OCI-M1 (cell line): ENCODE results near the gene GPSM3.
"Not testable (repeated sequence)": the region's sequence is repeated elsewhere in the genome, so short reads cannot be mapped to it uniquely, and the experiment has no call there.

Source experiments
- DNase-seq: peaks from one replicate; lab custom pipeline; 2025; lab: John Stamatoyannopoulos, UW

GPSM3 gene

DNA sequence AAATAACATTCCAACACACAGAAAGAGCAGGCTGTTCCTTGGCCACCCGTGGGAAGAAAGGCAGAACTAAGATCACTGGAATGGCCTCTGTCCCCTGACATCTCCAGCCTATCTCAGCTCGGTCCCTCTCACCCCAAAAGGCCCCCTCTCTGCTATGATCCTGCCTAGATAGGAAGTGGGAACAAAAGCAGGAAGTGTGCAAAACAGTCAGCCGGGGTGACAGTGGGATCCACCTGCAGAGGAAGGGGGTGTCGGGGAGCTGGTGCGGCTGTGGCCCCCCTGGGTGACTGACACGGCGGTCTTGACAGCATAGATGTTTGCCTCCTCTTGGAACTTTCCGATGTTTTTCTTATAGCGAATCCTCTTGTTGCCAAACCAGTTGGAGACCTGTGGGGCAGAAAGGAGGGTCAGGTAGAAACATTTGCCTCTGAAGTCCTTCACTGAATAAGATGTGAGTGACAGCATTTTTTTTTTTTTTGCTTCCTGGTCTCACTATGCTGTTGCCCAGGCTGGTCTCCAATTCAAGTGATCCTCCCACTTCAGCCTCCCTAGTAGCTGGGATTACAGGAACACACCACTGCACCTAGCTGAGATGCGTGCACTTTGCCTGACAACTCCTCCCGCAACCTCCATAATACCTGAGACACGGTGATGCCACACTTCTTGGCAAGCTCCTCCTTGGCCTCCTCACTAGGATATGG, 5.3 kb downstream of the GPSM3 start:
- DNase-seq: no peak

DNA sequence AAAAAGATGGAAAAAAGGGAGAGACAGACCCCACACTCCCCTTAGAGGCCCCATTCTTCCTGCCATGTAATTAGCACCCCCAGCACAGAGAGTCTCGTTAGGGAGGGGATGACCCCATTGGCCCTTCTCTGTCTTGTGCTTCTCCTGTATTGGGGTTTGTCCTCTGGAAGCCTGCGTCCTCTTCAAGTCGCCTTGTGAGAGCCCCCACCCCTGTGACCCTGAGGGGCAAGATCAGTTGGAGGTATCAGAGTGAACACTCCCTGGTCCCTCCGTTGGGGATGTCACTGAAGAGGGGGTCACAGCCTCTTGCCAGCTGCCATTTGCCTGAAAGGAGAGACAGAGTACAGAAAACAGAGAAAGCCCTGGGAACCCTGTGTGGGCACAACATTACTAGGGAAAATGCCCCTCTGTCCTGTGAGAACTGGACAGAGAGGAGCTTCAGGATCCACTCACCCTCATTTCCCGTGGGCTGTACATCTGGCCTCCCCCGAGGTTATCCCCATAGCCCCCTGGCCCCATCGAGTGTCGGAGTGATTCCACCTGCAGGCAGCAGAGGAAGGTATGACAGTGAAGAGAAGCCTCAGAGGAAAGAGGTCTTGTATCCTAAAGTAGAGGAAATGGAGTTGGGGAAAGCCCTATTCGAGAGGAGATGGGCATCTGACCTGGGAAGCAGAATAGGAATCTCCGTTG, 6.1 kb downstream of the GPSM3 start:
- DNase-seq: not testable (repeated sequence)

DNA sequence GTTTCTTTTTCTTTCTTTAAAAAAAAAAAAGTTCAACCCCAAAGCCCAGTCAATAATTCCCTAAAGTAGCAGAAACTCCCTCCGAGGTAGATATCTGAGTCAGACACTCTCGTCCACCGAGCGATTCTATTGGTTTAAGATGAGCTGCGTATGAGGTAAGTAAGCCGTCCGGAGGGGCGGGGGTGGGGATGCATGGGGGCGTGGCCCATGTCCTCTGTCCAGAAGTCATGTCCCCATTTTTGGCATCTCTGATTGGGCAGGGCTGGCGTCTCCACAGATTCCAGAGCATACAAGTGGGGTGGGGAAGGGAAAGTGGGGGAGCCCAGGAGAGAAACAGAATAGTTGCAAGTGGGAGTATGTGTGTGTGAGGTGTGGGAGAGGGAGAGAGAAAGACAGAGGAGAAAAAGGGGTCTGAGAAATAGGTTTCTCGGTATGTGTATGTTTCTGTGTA, 6.7 kb downstream of the GPSM3 start:
- DNase-seq: peak; percentile 95

DNA sequence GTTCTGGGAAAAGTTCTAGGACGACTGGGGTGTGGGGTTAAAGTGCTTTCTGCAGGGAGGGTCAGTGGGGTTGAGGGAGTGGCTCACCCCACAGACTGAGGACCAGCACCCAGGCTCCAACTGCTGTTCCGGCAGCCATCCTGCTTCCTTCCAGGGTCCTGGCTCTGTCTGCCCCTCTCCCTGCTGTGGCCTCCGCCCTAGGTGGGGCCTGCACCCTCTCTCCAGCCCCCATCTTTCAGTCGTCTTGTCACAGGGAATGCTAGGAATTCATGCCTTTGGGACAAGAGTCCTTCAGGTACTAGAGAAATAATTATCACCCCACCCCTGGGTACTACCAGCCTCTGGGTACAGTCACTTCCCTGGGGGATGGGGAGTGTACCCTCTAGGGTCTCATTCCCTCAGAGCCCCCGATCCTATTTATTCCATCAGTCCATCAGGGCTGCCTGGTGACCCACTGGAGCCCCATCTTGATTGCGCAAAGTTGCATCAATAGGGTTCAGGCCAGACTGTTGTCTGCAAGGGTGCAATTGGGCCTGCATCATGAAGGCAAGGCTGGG, 8.3 kb downstream of the GPSM3 start, which contains the start of gene AGER:
AGER (minus strand) TSS at position 170 of the 557 bp plus-strand sequence; CDS start at position 139, 31 bp downstream.
- DNase-seq: no peak

DNA sequence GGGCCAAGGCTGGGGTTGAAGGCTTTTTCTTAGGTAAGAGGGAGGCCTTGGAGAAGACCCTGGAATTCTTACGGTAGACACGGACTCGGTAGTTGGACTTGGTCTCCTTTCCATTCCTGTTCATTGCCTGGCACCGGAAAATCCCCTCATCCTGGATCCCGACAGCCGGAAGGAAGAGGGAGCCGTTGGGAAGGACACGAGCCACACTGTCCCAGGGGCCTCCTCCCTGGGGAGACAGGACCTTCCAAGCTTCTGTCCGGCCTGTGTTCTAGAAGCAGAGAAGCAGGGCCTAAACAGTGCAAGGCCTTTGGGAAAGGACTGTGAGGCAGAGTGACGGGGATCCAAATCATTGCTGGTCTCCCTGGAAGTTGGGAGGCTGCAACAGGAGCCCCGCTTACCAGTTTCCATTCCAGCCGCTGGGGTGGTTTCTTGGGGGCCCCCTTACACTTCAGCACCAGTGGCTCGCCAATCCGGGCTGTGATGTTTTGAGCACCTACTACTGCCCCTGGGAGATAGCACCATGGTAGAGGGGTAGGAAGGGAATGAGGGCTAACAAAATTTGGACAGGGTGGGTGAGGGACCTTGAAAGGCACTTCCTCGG, 8.9 kb downstream of the GPSM3 start:
- DNase-seq: no peak

DNA sequence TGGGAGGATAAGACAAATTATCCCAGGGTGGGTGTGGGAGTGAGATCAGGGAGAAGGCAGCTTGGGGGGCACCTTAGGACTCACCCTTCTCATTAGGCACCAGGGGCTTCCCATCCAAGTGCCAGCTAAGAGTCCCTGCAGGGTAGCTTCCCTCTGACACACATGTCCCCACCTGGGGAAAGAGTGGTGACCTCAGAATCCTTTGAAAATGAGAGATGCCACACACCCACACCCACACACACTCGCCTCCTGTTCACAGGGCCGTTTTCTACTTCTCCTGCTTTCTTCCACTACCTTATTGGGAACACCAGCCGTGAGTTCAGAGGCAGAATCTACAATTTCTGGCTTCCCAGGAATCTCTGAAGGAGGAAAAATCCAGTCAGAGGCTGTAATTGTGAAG, 9.4 kb downstream of the GPSM3 start:
- DNase-seq: no peak

DNA sequence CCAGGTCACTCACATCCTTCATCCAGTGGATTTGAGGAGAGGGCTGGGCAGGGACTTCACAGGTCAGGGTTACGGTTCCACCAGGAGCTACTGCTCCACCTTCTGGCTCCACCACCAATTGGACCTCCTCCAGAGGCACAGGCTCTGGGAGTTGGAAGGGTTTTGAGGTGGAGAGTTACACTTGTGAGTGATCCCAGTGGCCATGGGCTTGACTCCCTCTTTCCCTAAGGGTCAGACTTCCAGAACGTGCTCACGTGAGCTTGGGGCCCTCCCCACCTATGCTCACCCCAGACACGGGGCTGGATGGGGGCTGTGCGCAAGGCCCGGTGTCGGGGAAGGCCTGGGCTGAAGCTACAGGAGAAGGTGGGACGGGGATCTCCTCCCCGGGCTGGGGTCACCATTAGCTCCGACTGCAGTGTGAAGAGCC, 9.9 kb downstream of the GPSM3 start:
- no peak for DNase-seq

DNA sequence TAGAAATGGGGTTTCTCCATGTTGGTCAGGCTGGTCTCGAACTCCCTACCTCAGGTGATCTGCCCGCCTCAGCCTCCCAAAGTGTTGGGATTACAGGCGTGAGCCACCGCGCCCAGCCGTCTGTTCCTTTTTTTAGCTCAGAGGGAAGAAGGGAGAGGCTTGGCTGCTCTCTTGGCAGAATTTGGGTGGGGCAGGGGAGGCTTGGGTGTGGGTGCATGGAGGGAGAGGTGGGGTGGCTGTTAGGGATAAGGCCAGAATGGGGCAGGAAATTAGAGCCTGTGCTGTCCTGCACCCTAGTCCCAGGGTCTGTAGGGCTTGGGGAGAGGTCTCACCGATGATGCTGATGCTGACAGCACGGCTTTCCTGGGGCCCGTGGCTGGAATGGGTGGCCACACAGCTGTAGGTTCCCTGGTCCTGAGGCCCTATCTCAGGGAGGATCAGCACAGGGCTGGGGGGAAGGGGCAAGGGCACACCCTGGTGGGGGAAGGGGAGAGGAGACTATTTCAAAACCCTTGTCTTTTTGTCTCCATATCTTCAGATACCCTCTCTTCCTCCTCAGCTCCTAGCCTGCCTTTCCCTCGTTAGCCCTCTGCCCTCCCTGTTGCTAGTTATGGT, 10.4 kb downstream of the GPSM3 start:
- DNase-seq: peak; percentile 50

DNA sequence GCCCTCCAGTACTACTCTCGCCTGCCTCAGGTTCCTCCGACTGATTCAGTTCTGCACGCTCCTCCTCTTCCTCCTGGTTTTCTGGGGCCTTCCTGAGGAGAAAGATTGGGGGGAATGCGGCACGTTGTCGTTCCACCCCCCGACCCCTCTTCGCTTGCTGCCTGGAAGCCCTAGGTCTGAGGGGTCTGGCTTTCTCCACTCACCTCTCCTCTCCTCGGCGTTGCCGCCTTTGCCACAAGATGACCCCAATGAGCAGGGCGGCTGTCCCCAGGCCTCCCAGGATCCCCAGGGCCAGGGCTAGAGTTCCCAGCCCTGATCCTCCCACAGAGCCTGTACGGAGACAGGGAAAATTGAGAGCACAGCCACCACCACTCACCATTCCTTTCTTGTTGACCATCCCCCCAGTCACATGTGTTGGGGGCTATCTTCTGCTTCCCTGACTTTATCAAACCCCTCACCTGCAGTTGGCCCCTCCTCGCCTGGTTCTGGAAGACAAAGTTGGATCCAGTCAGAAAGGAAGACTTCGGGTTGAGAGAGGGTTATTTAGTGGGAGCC, 11.2 kb downstream of the GPSM3 start:
- no peak for DNase-seq

DNA sequence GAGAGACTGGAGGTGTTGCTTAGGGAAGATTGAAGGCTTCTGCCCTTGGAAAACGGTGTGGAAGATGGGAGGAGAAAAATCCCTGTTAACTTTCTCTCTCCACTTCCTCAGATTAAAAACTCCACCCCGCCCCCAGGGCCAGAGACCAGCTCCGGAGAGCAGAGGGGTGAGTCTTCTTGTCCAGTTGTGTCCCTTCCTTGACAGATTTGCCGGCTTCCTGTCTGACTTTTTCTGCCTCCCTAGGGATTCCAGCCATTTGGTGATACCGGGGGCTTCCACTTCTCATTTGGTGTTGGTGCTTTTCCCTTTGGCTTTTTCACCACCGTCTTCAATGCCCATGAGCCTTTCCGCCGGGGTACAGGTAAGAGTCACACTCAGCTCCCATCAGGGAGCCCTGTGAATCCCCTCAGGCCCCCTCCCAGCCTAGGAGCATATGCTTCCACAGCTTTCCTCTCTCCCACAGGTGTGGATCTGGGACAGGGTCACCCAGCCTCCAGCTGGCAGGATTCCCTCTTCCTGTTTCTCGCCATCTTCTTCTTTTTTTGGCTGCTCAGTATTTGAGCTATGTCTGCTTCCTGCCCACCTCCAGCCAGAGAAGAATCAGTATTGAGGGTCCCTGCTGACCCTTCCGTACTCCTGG, 12.6 kb downstream of the GPSM3 start:
- no peak for DNase-seq

DNA sequence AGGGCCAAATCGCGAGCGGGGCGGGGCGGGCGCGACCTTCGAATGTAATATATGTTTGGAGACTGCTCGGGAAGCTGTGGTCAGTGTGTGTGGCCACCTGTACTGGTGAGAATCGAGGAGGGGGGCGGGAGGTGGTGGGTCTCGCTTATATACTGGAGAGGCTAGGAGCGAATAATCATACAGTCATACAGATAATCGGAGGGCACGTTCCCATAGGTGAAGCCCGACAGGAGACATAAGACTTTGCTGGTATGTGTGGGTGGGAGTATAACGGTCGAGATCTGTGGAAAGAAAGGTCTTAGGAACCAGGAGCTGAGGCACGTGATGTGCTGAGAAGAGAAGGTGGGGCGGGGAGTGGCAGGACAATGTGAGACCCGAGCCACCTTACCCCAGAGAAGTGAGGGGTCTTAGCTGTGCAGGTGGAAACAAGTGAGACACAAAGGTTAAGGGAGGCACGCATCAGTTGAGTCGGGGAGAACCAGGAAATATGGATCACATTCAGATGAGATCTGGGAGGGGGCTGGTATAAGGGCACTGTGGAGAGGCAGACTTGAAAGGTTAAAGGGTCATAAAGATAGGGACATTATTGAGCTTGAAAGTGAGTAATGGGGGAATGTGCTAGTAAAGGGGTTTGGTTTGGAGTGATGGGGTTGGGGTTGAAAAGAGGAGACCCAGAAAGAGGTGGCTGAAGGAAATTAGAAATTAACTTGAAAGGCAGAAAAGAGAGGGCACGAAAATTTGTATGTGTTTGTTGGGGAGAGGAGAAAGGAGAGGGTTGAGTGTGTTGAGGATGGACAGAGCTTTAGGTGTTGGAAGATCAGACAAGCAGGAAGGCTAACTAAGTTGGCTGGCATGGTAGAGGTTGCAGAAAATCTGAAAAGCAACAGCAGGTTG, 13.6 kb downstream of the GPSM3 start:
- DNase-seq: no peak

DNA sequence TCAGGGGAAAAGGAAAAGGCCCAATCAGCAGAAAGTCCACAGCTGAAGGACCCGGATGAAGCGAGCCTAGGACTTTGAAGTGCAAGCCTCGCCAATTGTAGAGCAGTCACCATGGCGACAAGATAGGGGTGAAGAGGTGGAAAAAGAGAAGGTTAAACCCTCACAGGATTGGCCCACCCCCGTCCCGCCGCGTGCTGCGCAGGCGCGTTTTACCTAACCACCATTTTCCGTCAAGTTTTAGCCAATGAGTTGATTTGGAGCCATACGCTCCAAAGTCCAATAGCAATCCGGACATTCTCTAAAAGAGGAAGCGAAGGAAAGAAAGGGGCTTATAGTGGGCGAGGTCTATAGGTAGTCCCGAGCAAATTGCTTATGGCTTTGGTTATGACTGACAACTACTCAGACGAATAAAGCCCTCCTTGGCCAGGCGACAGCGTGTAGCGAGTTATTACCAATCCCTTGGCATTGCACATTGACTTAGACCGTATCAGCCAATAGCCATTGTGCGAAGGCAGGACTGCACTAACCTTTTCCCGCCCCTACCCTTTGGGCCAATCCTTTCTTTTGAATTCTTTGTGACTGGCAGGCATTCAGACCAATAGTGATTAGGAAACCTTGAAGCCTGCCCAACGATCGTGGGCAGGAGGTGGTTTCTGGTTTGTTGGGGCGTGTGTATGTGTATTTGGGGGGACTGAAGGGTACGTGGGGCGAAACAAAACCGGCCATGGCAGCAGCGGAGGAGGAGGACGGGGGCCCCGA, 14.5 kb downstream of the GPSM3 start, which contains the start of gene RNF5:
RNF5 (plus strand) TSS at position 618 of the 759 bp plus-strand sequence; CDS start at position 725, 107 bp downstream.
- peak; percentile 100 for DNase-seq

DNA sequence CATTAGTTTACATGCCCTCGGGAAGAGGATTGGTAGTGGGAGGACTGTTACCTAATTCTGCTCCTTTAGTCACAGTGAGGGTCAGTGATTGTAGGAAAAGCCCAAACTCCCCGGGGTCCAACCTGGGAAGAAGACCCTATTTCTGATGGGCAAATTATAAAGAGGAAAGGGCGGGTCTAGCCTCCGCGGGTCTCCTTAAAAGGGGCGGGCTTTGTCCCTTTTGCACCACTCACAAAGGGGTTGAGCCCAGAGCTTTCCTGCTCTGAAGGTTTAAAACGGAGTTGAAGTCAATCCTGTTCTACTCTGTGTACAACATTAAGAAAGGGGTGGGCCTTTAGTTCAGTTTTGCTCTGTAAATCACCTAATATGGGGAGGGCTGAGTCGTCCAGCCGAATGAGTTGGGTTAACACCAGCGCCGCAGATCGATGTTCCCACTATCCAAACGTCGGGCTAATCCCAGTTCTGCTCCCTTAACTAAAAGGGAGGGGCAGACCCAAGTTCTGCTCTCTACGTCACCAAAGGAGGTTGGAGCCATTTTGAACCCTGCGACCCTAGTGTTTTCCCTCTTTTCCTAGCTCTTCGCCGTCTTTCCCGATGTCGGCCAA, 15.2 kb downstream of the GPSM3 start:
- peak; percentile 90 for DNase-seq

DNA sequence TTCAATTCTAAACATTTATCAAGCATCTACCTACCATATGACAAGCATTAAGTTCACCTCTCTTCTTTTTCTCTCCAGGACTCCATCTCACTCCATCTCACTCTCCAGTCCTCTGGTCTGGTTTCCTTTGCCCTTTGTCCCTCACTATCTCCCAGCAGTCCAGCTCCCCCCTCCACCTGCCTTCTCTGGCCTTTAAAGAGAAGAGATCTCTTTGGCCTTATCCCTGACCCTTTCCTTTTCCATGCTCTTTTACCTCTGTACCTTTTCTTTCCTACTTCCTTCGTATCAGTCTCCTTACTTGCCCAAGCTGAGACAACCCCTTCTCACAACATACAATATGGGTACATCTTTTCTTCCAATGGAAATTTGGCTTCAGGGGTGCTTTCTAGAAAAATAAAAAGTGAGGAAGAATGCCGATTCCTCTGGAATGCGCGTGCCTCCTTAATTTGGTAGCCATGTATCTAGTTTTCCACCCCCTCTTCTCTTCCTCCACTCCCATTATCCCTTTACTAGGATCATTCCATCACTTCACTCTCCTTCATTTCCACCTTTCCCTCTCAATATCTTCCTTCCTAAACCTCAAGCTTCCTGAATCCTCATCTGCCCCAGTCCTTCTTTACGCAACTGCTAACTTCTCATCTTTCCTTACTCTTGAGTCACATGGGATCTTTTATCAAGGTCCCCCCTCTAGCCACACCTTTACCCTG, 15.8 kb downstream of the GPSM3 start:
- DNase-seq: peak; percentile 66

DNA sequence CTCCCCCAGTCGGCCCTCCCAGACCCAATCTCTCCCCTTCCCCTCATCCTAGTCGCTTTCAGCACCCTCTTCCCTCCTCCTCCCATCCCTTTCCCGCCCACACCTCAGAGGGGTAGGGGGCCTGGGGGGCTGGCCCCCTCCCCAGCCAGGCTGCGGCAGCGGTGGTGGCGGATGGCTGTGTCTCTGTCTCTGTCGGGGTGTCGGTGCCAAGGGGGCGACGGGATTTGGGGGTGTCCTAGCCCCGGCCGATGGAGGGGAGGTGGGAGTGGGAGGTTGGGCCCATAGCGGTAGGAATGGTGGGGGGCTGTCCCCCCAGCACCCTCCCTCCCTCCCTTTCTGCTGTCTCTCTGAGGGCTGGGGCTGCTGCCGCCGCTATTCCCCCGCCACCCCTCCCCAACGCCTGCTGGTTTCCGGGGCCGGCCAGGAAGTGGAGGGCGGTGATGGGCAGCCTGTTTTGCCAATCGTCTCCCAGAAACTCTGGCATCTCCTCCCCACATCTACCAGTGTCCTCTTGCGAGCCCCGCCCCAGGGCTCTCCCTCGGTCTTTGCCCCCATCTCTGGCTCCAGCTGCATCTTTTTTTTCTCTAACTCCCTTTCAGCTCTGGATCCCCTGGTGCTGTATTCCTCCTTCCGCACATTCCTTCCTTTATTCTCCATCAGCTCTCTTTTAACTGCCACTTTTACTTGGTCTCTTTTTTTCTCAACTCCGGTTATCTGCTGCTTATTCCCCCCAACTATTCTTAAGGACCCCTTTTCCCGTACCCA, 16.6 kb downstream of the GPSM3 start, which contains the start of gene AGPAT1:
AGPAT1 (minus strand) TSS at position 374 of the 765 bp plus-strand sequence. CDS start 4,588 bp downstream, outside the sequence.
- DNase-seq: peak; percentile 98

DNA sequence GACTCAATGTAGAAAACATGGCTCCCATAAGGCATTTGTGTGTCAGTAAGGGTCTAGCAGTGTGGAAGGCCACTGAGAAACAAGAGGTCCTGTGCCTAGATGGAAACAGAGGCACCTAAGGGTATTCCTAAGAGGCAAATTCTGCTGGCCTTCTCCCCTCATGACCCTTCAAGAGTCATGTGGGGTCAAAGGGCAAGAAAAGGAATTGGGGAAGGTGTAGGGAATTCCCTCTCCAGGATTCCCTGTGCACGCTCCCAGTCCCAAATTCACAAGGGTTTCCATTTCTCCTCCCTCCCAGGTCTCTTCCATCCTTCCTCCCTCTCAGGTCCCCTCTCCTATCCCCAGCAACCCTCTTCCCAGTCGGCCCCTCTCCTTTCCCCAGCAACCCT, 17.1 kb downstream of the GPSM3 start:
- DNase-seq: no peak

DNA sequence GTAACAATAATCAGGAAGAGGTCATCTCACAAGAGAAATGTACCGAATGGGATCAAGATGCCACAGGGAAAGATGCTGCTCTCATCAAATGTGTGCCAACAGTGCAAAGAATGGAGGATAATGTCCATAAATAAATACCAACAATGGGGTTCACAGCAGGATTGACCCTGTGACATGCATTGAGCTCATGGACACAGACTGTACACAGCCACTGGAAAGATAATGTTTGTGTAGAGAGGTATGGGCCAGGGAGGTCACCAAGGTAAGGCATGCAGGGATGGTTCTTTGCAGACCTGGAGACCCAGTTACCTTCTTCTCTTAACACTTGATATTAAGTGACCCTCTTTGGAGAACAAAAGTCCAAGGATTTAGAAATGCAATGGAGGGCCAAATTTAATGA, 18.0 kb downstream of the GPSM3 start:
- no peak for DNase-seq
